ENCODE data around the gene SLC9C1. TPM values are rescaled to one million over a fixed set of nuclear protein-coding genes. Genes with fewer than 3 reads are reported as not detected.

SLC9C1 gene
- total and polyA plus RNA-seq, 2 of the 13 experiments (the other 11 are each of a cell fraction or from before 2014, with no cell fraction given), result not detected

- no peak for FAIRE-seq
- no peaks in the 10 kb centered on the region for H3K36me3 ChIP-seq (replicated peaks in 1 of 2; ENCODE audit: control insufficient read depth in 1 of 2, insufficient read depth in 2 of 2, low read length in 2 of 2)
- DNase-seq (ENCODE audit: low spot score), result no peak
- no peak overlapping the region for H3K27ac ChIP-seq (ENCODE audit: extremely low read length, insufficient read depth, low read length)
- TF ChIP-seq AGO2 (optimal IDR thresholded peaks at IDR 0.05; ENCODE audit: low read depth, low read length) (no peak), KDM2A (CRISPR knock-in tag; IDR thresholded peaks at IDR 0.05; ENCODE audit: borderline replicate concordance, low read depth) (no peak), ATF6 (CRISPR knock-in tag; conservative IDR thresholded peaks at IDR 0.05) (no peak), ZNF280B (CRISPR knock-in tag; IDR thresholded peaks at IDR 0.05; ENCODE audit: borderline replicate concordance) (no peak), ATRX (CRISPR knock-in tag; IDR thresholded peaks at IDR 0.05; ENCODE audit: borderline replicate concordance) (no peak), MTF2 (CRISPR knock-in tag; IDR thresholded peaks at IDR 0.05; ENCODE audit: borderline replicate concordance) (no peak), ZSCAN29 (CRISPR knock-in tag; conservative IDR thresholded peaks at IDR 0.05) (no peak), ZNF713 (CRISPR knock-in tag; IDR thresholded peaks at IDR 0.05) (no peak), ZNF121 (CRISPR knock-in tag; IDR thresholded peaks at IDR 0.05) (no peak), ZNF629 (CRISPR knock-in tag; conservative IDR thresholded peaks at IDR 0.05) (no peak), ZNF792 (CRISPR knock-in tag; IDR thresholded peaks at IDR 0.05) (no peak), ETV6 (CRISPR knock-in tag; conservative IDR thresholded peaks at IDR 0.05) (no peak), AHDC1 (CRISPR knock-in tag; IDR thresholded peaks at IDR 0.05; ENCODE audit: borderline replicate concordance) (no peak), ZNF878 (CRISPR knock-in tag; IDR thresholded peaks at IDR 0.05) (no peak), KMT2A (CRISPR knock-in tag; IDR thresholded peaks at IDR 0.05) (no peak), ZNF34 (CRISPR knock-in tag; IDR thresholded peaks at IDR 0.05; ENCODE audit: borderline replicate concordance) (no peak), ZNF12 (CRISPR knock-in tag; IDR thresholded peaks at IDR 0.05) (no peak), RORA (CRISPR knock-in tag; IDR thresholded peaks at IDR 0.05) (no peak)
- no TSS peak for BruUV-seq (replicated peaks)
- in situ Hi-C loops (cut with HindIII; ENCODE audit: extremely low pct_ligation_motif_present, low pct_unique_long_range_greater_than_20kb) (no loop called here), intact Hi-C loops (cut with micrococcal nuclease; ENCODE audit: unreplicated experiment) (no loop called here)
- H4K20me1 ChIP-seq (ENCODE audit: insufficient read depth, low read length), result no peaks in the 10 kb centered on the region
- no peak overlapping the region for H3K4me2 ChIP-seq (ENCODE audit: low read depth, low read length)
- H2AFZ ChIP-seq (ENCODE audit: low read length), result no peak overlapping the region
- ATAC-seq, result no peak
- WGBS (ENCODE audit: low lambda C conversion rate), result 5% methylated on average over 2 of the region's 2 CpGs
- H3K79me2 ChIP-seq (ENCODE audit: insufficient read depth, low read length), result no peaks in the 10 kb centered on the region
- POLR2A ChIA-PET, result no interaction called here
- CTCF ChIA-PET (ENCODE audit: low intra/inter-chr PET ratio, low total read pairs), result no interaction called here
- H3K27me3 ChIP-seq (ENCODE audit: control insufficient read depth in 1 of 2, insufficient read depth in 2 of 2, low read length in 2 of 2), result no peaks in the 10 kb centered on the region
- H3K4me1 ChIP-seq (ENCODE audit: insufficient read depth, low read length), result no peaks in the 10 kb centered on the region
- peaks cover 18% of the 10 kb centered on the region; the same call in 1 of the 2 replicates for H3K9me3 ChIP-seq (ENCODE audit: low read length)
- H3K9ac ChIP-seq (ENCODE audit: insufficient read depth, low read depth, low read length), result no peak overlapping the region
- no peak overlapping the region for H3K4me3 ChIP-seq (replicated peaks in 1 of 3; ENCODE audit: insufficient read depth in 1 of 3, low read depth in 2 of 3, low read length in 3 of 3)
Observed at GRCh38 chr3:112247350-112247749, 46.7 kb downstream of the SLC9C1 start.
